ENCODE measurements around the gene RPL22.

Gene RPL22

GRCh38 chr1:6172549-6172948, 26.8 kb downstream of the RPL22 start:
- no peak overlapping the region for H3K4me3 ChIP-seq (ENCODE audit: low read depth, low read length)
- DNase-seq (ENCODE audit: low read depth), result no peak
- TF ChIP-seq CTCF (conservative IDR thresholded peaks at IDR 0.05; ENCODE audit: low read depth, low read length), result no peak

DNA sequence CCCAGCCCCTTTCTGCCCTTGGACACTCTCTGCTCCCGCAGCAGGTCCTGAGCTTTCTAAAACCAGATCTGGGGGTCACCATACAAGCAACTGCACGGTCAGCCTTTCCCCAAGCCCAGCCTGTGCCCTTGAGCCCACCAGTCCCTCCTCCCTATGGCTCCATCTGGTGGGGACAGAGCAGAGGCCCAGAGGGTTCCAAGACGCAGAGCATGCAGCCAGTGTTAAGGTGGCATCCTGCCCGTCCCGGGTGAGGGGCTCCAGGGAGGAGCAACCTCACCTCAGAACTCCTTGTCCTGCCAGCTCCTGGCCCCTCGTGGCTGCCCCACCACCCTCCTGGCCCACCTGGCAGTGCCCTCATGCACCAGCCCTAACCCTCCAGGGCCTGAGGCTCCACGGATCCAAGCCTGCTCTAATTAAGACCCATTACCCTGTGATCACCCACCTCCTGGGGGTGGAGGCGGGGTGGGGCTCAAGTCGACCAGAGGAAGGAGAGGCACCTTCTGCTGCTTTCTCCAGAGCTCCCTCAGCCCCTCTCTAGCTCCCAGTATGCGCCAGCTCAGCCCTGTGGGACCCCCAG, 27.8 kb downstream of the RPL22 start:
- no peak overlapping the region for H3K4me3 ChIP-seq (ENCODE audit: low read depth, low read length)
- TF ChIP-seq CTCF (conservative IDR thresholded peaks at IDR 0.05; ENCODE audit: low read depth, low read length), result peak; percentile 70
- peak; percentile 41 for DNase-seq (ENCODE audit: low read depth)

DNA sequence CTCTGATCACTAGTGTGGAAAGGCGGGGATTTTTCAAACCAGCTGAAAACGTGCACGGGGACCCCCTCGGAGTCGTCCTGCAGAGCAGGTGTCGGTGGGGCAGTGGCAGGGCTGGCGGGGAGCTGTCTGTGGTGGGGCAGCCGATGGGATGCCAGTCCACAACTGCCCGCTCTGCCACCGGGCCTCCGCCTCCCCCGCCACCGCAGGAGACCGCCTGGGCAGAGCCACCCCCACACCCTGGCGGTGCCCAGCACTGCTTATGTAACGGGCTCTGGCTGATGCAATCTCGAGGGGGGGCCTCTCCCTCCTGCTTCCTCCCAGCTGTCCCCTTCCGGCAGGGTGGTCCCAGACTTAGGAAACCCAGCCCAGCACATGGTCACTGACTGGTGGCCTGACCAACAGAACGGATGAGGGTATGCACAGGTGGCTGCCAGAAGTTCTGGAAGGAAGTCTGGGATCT, 28.6 kb downstream of the RPL22 start:
- no peak for TF ChIP-seq CTCF (conservative IDR thresholded peaks at IDR 0.05; ENCODE audit: low read depth, low read length)
- no peak overlapping the region for H3K4me3 ChIP-seq (ENCODE audit: low read depth, low read length)
- no peak for DNase-seq (ENCODE audit: low read depth)

- no peak overlapping the region for H3K4me3 ChIP-seq (ENCODE audit: low read depth, low read length)
- no peak for TF ChIP-seq CTCF (conservative IDR thresholded peaks at IDR 0.05; ENCODE audit: low read depth, low read length)
- no peak for DNase-seq (ENCODE audit: low read depth)
Observed at GRCh38 chr1:6170116-6170741, 29.2 kb downstream of the RPL22 start.

DNA sequence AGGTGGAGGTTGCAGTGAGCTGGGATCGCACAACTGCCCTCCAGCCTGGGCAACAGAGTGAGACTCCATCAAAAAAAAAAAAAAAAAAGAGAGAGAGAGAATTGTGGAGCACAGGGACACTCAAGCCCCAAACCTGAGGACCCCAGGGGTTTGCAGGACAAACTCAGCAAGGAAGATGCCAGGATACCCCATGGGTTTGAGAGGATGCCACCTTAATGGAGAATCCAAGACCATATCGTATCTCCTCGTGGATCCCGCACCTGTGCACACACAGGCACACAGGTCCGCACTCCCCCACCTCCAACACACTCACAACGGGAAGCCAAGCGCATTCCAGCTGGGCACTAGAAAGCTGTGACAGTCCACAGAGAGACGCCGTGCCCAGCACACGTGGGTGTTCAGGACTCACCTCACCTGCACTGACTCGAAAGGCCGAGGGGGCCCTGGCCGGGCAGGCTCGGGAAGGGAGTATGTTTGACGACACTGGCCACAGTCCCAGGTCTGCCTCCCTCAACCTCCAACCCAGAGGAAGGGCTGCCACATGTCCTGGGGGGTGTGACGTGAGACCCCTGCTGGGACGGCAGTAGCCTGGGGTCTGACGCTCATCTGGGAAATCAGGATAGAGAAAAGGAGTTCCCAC, 30.3 kb downstream of the RPL22 start:
- H3K4me3 ChIP-seq (ENCODE audit: low read depth, low read length), result no peak overlapping the region
- no peak for TF ChIP-seq CTCF (conservative IDR thresholded peaks at IDR 0.05; ENCODE audit: low read depth, low read length)
- DNase-seq (ENCODE audit: low read depth), result no peak

GRCh38 chr1:6167391-6168303, 31.7 kb downstream of the RPL22 start:
- no peak for DNase-seq (ENCODE audit: low read depth)
- no peak overlapping the region for H3K4me3 ChIP-seq (ENCODE audit: low read depth, low read length)
- no peak for TF ChIP-seq CTCF (conservative IDR thresholded peaks at IDR 0.05; ENCODE audit: low read depth, low read length)

Data from choroid plexus epithelial cell (primary cell).